EL (cell line): ENCODE data around the gene ACOT7.
A peak's percentile ranks its signal among the peaks of the same experiment; 100 is the strongest.
"Not testable (repeated sequence)": the region's sequence is repeated elsewhere in the genome, so short reads cannot be mapped to it uniquely, and the experiment has no call there.

Source experiments
- DNase-seq: peaks from one replicate; pipeline ENCODE4 v3.0.0-alpha.2; 2016

The ACOT7 gene

GRCh38 chr1:6307682-6308081, 85.9 kb downstream of the ACOT7 start:
- not testable (repeated sequence) for DNase-seq

GRCh38 chr1:6307099-6307498, 86.5 kb downstream of the ACOT7 start:
- no peak for DNase-seq

GRCh38 chr1:6303397-6304012, 90.1 kb downstream of the ACOT7 start:
- no peak for DNase-seq

GRCh38 chr1:6302568-6302967, 91.0 kb downstream of the ACOT7 start:
- DNase-seq: no peak

- peak; percentile 20 for DNase-seq
Observed at GRCh38 chr1:6301526-6301925, 92.0 kb downstream of the ACOT7 start.

GRCh38 chr1:6300342-6301048, 93.1 kb downstream of the ACOT7 start:
- no peak for DNase-seq

GRCh38 chr1:6299557-6300165, 93.9 kb downstream of the ACOT7 start:
- DNase-seq: no peak

GRCh38 chr1:6298940-6299465, 94.6 kb downstream of the ACOT7 start:
- no peak for DNase-seq

- no peak for DNase-seq
Observed at GRCh38 chr1:6298530-6298929, 95.0 kb downstream of the ACOT7 start.

- no peak for DNase-seq
Observed at GRCh38 chr1:6295910-6296309, 97.7 kb downstream of the ACOT7 start.

GRCh38 chr1:6294890-6295556, 98.5 kb downstream of the ACOT7 start:
- no peak for DNase-seq

- no peak for DNase-seq
Observed at GRCh38 chr1:6294080-6294889, 99.3 kb downstream of the ACOT7 start.

GRCh38 chr1:6292102-6292501, 101.5 kb downstream of the ACOT7 start:
- no peak for DNase-seq

GRCh38 chr1:6288665-6289064, 104.9 kb downstream of the ACOT7 start:
- DNase-seq: no peak

GRCh38 chr1:6288026-6288425, 105.5 kb downstream of the ACOT7 start:
- DNase-seq: no peak

- DNase-seq: no peak
Observed at GRCh38 chr1:6287431-6287886, 106.1 kb downstream of the ACOT7 start.

GRCh38 chr1:6287029-6287428, 106.5 kb downstream of the ACOT7 start:
- DNase-seq: no peak

- DNase-seq: no peak
Observed at GRCh38 chr1:6286266-6286665, 107.3 kb downstream of the ACOT7 start.

GRCh38 chr1:6285336-6285735, 108.2 kb downstream of the ACOT7 start:
- DNase-seq: no peak

GRCh38 chr1:6282577-6283270, 110.8 kb downstream of the ACOT7 start:
- DNase-seq: no peak

GRCh38 chr1:6281511-6282402, 111.8 kb downstream of the ACOT7 start:
- DNase-seq: no peak
